ENCODE data around the gene BDKRB2. TPM values are rescaled to one million over a fixed set of nuclear protein-coding genes. Genes with fewer than 3 reads are reported as not detected.
A peak's percentile ranks its signal among the peaks of the same experiment; 100 is the strongest.

Gene BDKRB2
- total and polyA plus RNA-seq, 8 donors = 3.8 to 9.6 (median 6.6) TPM

DNA sequence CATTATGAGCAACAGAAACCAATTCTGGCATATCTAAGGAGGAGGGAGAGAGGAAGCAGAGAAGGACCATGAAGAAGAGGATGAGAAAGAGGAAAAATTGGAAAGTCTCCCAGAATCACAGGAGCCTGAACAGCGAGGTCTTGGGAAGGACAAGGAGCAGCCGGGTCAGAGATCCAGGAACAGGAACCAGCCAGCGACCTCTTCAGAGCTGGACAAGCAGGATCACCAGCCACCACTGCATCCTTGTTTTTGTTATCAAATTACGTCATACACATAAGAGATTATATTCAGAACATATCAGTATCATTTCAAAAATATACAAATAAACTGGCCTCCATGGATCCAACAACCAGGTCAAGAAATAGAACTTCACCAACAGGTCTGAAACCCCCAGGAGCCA lies 22.1 kb upstream of the BDKRB2 start:
- Histone ChIP-seq H3K27ac (no peak overlapping the region), H3K4me3 (no peak overlapping the region), H3K9me3 (no peaks in the 10 kb centered on the region), H3K27me3 (no peaks in the 10 kb centered on the region), H3K4me1 (no peaks in the 10 kb centered on the region), H3K36me3 (no peaks in the 10 kb centered on the region)
- ATAC-seq (no peak), DNase-seq (no peak), FAIRE-seq (no peak)
- WGBS, 2 donors = 60 to 79% methylated on average over 4 of the region's 4 CpGs
- intact Hi-C loops (cut with DNase I) = no loop called here
- TF ChIP-seq, protein P1, sequence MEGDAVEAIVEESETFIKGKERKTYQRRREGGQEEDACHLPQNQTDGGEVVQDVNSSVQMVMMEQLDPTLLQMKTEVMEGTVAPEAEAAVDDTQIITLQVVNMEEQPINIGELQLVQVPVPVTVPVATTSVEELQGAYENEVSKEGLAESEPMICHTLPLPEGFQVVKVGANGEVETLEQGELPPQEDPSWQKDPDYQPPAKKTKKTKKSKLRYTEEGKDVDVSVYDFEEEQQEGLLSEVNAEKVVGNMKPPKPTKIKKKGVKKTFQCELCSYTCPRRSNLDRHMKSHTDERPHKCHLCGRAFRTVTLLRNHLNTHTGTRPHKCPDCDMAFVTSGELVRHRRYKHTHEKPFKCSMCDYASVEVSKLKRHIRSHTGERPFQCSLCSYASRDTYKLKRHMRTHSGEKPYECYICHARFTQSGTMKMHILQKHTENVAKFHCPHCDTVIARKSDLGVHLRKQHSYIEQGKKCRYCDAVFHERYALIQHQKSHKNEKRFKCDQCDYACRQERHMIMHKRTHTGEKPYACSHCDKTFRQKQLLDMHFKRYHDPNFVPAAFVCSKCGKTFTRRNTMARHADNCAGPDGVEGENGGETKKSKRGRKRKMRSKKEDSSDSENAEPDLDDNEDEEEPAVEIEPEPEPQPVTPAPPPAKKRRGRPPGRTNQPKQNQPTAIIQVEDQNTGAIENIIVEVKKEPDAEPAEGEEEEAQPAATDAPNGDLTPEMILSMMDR (IDR thresholded peaks at IDR 0.05) = no peak

DNA sequence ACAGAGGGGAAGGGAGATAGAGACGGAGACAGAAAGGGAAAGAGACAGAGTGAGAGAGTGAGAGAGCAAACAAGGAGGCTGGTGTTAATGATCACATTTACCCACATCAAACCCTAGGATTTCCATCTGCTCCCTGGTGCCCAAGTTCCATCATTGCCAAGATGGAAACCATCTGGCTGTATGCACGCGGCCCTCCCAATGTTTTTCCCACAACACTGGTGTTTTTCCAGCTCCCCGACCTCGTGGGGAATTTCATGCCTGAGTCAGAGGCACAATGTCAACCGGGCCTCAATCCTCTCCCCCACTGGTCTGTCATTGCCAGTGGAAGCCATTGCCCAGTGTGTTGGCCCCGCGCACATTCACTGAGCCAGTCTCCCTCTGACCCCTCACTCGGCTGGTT lies 19.9 kb upstream of the BDKRB2 start:
- no peak overlapping the region for H3K27ac ChIP-seq
- 67 to 69% methylated on average over 9 of the region's 9 CpGs for WGBS, 2 donors
- TF ChIP-seq, protein P1 (IDR thresholded peaks at IDR 0.05) = no peak

DNA sequence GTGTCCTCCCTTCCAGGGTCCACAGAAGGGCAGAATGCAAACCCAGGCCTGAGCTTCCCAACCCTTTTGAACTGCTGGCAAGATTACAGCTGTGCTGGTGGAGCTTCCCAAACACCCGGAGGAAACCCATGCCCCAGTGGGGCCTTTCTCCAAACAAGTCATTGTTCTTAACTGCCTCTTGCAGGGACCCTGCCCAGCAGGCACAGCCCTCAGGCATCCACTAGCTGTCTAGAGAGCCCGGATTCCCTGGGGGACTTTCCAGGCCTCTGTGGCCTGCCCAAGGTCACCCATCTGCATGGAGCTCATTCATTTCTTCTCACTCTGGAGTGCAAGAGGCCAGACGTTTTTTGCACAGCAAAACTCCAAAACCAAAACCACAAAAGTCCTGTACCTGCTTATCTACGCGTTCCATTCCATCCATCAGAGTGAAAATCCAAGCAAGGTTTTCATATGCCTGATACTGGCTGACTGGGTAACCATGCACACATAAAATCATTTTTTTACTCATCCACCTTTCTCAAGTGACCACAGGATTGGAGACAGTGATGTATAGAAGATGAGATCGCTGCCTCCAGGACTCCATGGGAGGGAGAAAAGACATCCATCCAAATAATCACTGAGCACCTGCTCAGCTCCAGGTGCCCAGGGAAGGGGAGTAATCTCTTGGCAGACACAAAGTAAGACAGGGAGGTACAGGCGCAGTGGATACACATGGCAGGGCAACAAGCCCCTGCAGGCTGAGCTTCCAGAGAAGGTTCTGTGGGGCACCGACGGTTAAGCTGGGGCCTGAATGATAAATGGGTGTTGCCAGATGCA lies 17.2 kb upstream of the BDKRB2 start:
- FAIRE-seq = no peak
- TF ChIP-seq, protein P1 (IDR thresholded peaks at IDR 0.05) = no peak

More for the DNA sequence above, 19.9 kb upstream of the BDKRB2 start:
- DNase-seq = peak in 1 of 6 donors; percentile 21
- intact Hi-C loops (cut with DNase I) = no loop called here
- no peaks in the 10 kb centered on the region for H3K36me3 ChIP-seq
- H3K4me3 ChIP-seq = no peak overlapping the region
- H3K4me1 ChIP-seq = no peaks in the 10 kb centered on the region
- no peak for FAIRE-seq
- no peaks in the 10 kb centered on the region for H3K9me3 ChIP-seq
- H3K27me3 ChIP-seq = no peaks in the 10 kb centered on the region
- no peak for ATAC-seq

DNA sequence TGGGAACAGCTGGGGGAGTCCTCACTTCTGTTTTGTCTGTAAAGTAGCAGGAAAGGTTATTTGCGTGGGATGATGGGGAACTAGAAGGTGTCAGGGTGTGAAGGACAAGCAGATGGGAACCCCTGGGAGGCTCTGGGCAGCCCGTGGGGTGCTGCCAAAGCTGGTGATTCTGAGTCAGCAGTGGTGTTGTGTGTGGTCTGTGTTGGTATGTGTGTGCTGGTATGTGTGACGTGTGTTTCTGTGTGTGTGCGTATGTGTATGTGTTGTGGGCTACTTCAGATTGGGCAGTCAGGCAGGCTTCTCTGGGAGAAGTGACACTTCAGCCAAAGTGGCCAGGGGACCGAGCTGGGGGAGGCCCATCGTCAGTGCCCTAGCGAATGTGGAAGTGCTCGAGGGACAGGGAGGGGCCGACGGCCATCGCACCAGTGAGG lies 15.3 kb upstream of the BDKRB2 start:
- ATAC-seq = no peak
- Histone ChIP-seq H3K36me3 (no peaks in the 10 kb centered on the region), H3K9me3 (no peaks in the 10 kb centered on the region), H3K4me1 (peaks cover 0 to 3% (median 0%) of the 10 kb centered on the region in 3 donors), H3K27me3 (no peaks in the 10 kb centered on the region), H3K27ac (no peak overlapping the region), H3K4me3 (no peak overlapping the region)
- WGBS, 2 donors = 69 to 74% methylated on average over 11 of the region's 11 CpGs
- FAIRE-seq = no peak
- TF ChIP-seq, protein P1 (IDR thresholded peaks at IDR 0.05) = no peak
- intact Hi-C loops (cut with DNase I) = no loop called here
- DNase-seq = no peak

More for the DNA sequence above, 17.2 kb upstream of the BDKRB2 start:
- 59 to 65% methylated on average over 9 of the region's 9 CpGs for WGBS, 2 donors
- Histone ChIP-seq H3K9me3 (no peaks in the 10 kb centered on the region), H3K4me1 (no peaks in the 10 kb centered on the region), H3K4me3 (no peak overlapping the region), H3K27ac (peak overlapping the region in 1 of 4 donors; percentile 5), H3K36me3 (no peaks in the 10 kb centered on the region), H3K27me3 (no peaks in the 10 kb centered on the region)
- peak in 1 of 6 donors; percentile 22 for DNase-seq
- intact Hi-C loops (cut with DNase I) = no loop called here
- ATAC-seq = peak in 2 of 4 donors; percentile 43 to 83

DNA sequence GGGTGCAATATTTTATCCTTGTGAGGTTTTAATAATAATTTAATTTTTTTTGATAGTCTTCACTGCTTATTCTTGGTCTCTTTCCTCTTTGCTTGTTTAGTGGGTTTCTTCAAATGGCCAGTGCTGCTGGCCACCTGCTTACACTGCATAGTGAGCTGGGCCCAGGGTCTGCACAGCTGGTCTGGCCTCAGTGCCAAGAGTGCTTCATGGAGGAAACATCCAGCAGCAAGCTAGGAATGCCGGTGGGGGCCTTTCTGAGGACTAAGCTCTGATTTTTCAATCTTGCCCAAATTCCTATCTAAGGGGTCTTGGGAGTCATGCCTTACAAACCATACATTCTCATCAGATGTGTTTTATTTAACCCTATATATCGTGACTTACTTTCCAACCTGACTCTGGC lies 13.3 kb upstream of the BDKRB2 start:
- Histone ChIP-seq H3K9me3 (no peaks in the 10 kb centered on the region), H3K4me3 (no peak overlapping the region), H3K27me3 (no peaks in the 10 kb centered on the region), H3K36me3 (no peaks in the 10 kb centered on the region), H3K4me1 (peaks cover 0 to 3% (median 0%) of the 10 kb centered on the region in 3 donors), H3K27ac (no peak overlapping the region)
- TF ChIP-seq, protein P1 (IDR thresholded peaks at IDR 0.05) = no peak
- FAIRE-seq (no peak), ATAC-seq (no peak), DNase-seq (no peak)
- 73 to 94% methylated on average over 2 of the region's 2 CpGs for WGBS, 2 donors
- intact Hi-C loops (cut with DNase I) = no loop called here

Data from pancreas (tissue), 10 donors.